NCI-H2171 (cell line): ENCODE results near the gene PPP1R14B.

Experiments used
- DNase-seq: peaks from one replicate; lab custom pipeline; 2025; lab: John Stamatoyannopoulos, UW

The PPP1R14B gene

GRCh38 chr11:64246871-64247728 is at the start of gene PPP1R14B:
Gene PPP1R14B, minus strand, starts transcription at chr11:64246943. Its CDS starts 270 bp downstream, at chr11:64246673.
- peak; percentile 79 for DNase-seq

- DNase-seq, result no peak
Observed at GRCh38 chr11:64296236-64296635, 49.5 kb upstream of the PPP1R14B start.

GRCh38 chr11:64295760-64296159 is 49.0 kb upstream of the PPP1R14B start:
- DNase-seq, result no peak

- DNase-seq, result no peak
Observed at GRCh38 chr11:64294774-64295173, 48.0 kb upstream of the PPP1R14B start.

- DNase-seq, result no peak
Observed at GRCh38 chr11:64292460-64293254, 45.9 kb upstream of the PPP1R14B start.

- no peak for DNase-seq
Observed at GRCh38 chr11:64291752-64292459, 45.2 kb upstream of the PPP1R14B start.

GRCh38 chr11:64291262-64291751 is 44.6 kb upstream of the PPP1R14B start, which contains the start of gene KCNK4:
Gene KCNK4, plus strand, starts transcription at chr11:64291302. Its CDS starts 1,717 bp downstream, at chr11:64293019.
- DNase-seq, result no peak

- DNase-seq, result no peak
Observed at GRCh38 chr11:64290352-64291261, 43.9 kb upstream of the PPP1R14B start.

GRCh38 chr11:64289002-64289564 is 42.3 kb upstream of the PPP1R14B start:
- DNase-seq, result no peak

GRCh38 chr11:64288353-64288750 is 41.6 kb upstream of the PPP1R14B start:
- no peak for DNase-seq

GRCh38 chr11:64287676-64288352 is 41.1 kb upstream of the PPP1R14B start:
- no peak for DNase-seq

- no peak for DNase-seq
Observed at GRCh38 chr11:64286801-64287159, 40.0 kb upstream of the PPP1R14B start.

- DNase-seq, result peak; percentile 37
Observed at GRCh38 chr11:64285885-64286800, 39.4 kb upstream of the PPP1R14B start.

GRCh38 chr11:64284962-64285884 is 38.5 kb upstream of the PPP1R14B start, which contains the start of gene GPR137:
Gene GPR137, plus strand, starts transcription at chr11:64285848. Its CDS starts 677 bp downstream, at chr11:64286525.
- peak; percentile 77 for DNase-seq

- peak; percentile 95 for DNase-seq
Observed at GRCh38 chr11:64284048-64284961, 37.6 kb upstream of the PPP1R14B start, which contains the start of gene BAD. Gene BAD, minus strand, starts transcription at chr11:64284665. Its CDS starts 297 bp downstream, at chr11:64284368.

GRCh38 chr11:64283092-64283491 is 36.3 kb upstream of the PPP1R14B start:
- no peak for DNase-seq
